RCC 7860 (cell line): ENCODE data around the gene LY6G5B.

Experiments
- DNase-seq: peaks from one replicate; pipeline ENCODE4 v3.0.0-alpha.2; 2015; ENCODE audit warnings: low spot score
- FAIRE-seq: peaks from 2 replicates; lab custom pipeline; 2012; peaks lifted over from hg19 to GRCh38; lab: Jason Lieb, UNC

LY6G5B gene, protein sequence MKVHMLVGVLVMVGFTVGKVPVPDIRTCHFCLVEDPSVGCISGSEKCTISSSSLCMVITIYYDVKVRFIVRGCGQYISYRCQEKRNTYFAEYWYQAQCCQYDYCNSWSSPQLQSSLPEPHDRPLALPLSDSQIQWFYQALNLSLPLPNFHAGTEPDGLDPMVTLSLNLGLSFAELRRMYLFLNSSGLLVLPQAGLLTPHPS

DNA sequence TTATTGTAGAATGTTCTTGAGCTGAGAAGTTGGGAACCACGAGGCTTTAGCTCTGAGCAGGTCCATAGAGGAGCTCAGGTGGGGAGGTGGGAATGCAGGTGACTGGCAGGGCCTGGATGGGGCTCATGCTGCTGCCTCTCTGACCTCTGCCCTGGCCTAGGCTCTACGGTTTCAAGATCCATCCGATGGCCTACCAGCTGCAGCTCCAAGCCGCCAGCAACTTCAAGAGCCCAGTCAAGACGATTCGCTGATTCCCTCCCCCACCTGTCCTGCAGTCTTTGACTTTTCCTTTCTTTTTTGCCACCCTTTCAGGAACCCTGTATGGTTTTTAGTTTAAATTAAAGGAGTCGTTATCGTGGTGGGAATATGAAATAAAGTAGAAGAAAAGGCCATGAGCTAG, at the start of gene LY6G5B:
Gene LY6G5B (plus strand): TSS at position 301 of the 400 bp plus-strand sequence. CDS start 975 bp downstream, outside the sequence.
- DNase-seq: no peak
- FAIRE-seq: no peak

- peak; percentile 42 for DNase-seq
- FAIRE-seq: no peak
These were observed 49.0 kb upstream of the LY6G5B start, which contains the start of gene PRRC2A for GRCh38 chr6:31620586-31621319. Gene PRRC2A, plus strand, starts transcription at chr6:31620715. Its CDS starts 2,075 bp downstream, at chr6:31622790.

DNA sequence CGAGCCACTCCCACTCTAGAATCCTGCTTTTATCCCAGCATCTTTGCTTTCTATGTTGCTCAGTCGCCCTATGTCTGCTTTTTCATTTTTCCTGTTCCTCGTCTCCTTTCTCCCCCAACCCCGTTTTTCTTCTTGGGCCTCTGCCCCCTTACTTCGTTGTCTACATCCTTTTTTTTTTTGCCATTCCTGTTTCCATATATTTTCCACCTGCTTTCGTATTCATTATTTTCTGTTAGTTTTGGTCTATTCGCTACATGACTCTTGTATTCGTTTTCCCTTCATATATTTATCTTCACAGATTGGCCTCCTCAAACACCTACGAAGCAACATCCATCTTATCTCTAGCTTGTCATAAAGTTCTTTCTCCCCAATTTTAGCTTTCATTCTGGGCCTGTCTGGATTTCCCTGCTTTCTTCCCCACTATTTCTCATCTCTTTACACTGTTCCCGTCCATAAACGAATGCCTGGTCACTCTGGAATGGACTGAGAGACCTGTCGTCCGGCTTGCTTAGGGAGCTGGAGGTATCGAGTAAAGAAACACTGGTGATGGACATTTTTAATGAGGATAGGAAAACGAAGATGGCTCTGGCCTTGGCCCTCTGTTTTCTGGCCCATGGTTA, 48.3 kb upstream of the LY6G5B start:
- DNase-seq (no peak), FAIRE-seq (no peak)

DNA sequence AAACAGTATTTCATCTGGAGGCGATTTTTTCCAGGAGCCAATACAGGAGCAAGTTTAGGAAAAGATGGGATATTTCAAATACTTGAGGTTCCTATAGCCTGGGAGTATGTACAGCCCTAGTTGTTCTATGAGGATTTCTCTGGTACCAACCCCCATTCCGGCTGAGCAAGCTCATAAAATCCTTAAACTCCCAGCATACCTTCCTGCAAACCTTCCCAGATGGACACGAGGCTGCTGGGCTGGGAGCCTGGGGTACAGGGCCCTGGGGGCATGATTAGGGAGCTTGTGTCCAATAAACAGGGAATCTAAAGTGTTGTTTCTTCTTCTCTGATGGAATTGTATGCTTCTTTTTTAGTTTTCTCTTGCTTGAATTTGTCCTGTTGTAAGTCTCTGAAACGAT, 47.8 kb upstream of the LY6G5B start:
- no peak for FAIRE-seq
- no peak for DNase-seq

GRCh38 chr6:31622684-31623091, 47.1 kb upstream of the LY6G5B start:
- FAIRE-seq (no peak), DNase-seq (no peak)

DNA sequence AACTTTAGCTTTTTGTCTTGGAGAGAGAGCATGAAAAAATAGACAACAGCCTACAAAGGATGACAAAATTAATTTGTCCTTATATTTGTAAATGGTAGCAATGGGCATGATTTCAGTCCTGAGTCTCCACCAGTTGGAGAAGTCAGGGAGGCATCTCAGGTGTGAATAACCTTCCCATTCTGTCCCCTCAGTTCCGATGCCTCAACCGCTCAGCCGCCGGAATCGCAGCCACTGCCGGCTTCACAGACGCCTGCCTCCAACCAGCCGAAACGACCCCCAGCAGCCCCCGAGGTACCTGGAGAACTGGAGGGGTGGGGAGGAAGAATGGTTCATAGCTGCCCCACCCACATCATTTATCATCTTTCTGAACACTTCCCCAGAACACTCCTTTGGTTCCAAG, 45.7 kb upstream of the LY6G5B start:
- FAIRE-seq (no peak), DNase-seq (no peak)

- DNase-seq: no peak
- no peak for FAIRE-seq
These were observed 42.8 kb upstream of the LY6G5B start for GRCh38 chr6:31626952-31627351.

- FAIRE-seq: no peak
These were observed 42.0 kb upstream of the LY6G5B start for GRCh38 chr6:31627690-31628287.

DNA sequence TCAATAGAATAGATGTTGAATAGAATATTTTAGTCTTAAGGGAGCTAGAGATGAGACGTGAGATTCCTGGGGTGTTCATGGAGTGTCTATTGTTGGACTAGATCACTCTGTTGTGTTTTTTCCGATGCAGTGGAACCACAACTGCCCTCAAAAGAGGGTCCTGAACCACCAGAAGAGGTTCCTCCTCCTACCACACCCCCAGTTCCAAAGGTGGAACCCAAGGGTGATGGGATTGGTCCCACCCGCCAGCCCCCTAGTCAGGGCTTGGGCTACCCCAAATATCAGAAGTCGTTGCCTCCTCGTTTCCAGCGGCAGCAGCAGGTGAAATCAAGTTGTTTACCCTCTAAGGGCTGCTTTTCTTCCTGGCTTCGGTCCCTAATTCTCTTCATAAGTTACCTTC, 40.8 kb upstream of the LY6G5B start:
- FAIRE-seq (no peak), DNase-seq (no peak)

More at GRCh38 chr6:31627690-31628287, 42.0 kb upstream of the LY6G5B start:
- no peak for DNase-seq

GRCh38 chr6:31630177-31630934, 39.4 kb upstream of the LY6G5B start:
- FAIRE-seq (no peak), DNase-seq (no peak)

DNA sequence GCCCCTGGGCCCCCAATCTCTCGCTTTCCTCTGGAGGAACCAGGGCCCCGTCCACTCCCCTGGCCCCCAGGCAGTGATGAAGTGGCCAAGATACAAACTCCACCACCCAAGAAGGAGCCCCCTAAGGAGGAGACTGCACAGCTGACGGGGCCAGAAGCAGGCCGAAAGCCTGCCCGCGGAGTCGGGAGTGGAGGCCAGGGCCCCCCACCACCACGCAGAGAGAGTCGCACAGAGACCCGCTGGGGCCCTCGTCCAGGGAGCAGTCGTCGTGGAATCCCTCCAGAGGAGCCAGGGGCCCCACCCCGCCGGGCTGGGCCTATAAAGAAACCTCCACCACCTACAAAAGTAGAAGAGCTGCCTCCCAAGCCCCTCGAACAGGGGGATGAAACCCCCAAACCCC, 38.6 kb upstream of the LY6G5B start:
- FAIRE-seq (no peak), DNase-seq (no peak)

GRCh38 chr6:31631681-31632278, 38.0 kb upstream of the LY6G5B start:
- DNase-seq (no peak), FAIRE-seq (no peak)

DNA sequence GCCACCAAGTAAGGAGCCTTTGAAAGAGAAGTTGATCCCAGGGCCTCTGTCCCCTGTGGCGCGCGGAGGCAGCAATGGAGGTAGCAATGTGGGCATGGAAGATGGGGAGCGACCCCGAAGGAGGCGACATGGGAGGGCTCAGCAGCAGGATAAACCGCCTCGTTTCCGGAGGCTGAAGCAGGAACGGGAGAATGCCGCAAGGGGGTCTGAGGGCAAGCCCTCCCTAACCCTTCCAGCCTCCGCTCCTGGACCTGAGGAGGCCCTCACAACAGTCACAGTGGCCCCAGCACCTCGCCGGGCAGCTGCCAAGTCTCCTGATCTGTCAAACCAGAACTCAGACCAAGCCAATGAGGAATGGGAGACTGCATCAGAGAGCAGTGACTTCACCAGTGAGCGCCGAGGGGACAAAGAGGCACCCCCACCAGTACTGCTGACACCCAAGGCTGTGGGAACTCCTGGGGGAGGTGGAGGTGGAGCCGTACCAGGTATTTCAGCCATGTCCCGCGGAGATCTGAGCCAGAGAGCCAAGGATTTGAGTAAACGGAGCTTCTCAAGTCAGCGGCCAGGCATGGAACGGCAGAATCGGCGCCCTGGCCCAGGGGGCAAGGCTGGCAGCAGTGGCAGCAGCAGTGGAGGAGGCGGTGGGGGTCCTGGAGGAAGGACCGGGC, 37.4 kb upstream of the LY6G5B start:
- DNase-seq (no peak), FAIRE-seq (no peak)

GRCh38 chr6:31633447-31633846, 36.3 kb upstream of the LY6G5B start:
- no peak for FAIRE-seq

GRCh38 chr6:31634131-31634530, 35.6 kb upstream of the LY6G5B start:
- FAIRE-seq: no peak
- no peak for DNase-seq

More at GRCh38 chr6:31633447-31633846, 36.3 kb upstream of the LY6G5B start:
- no peak for DNase-seq

GRCh38 chr6:31634969-31635575, 34.7 kb upstream of the LY6G5B start:
- FAIRE-seq (no peak), DNase-seq (no peak)

- FAIRE-seq (no peak), DNase-seq (no peak)
These were observed 32.8 kb upstream of the LY6G5B start for GRCh38 chr6:31636698-31637596.

GRCh38 chr6:31639043-31639442, 30.7 kb upstream of the LY6G5B start:
- FAIRE-seq: no peak

More at GRCh38 chr6:31639043-31639442, 30.7 kb upstream of the LY6G5B start:
- no peak for DNase-seq
